IMR-90 (cell line): ENCODE measurements around the gene FAM163A. TPM values are rescaled to one million over a fixed set of nuclear protein-coding genes. Genes with fewer than 3 reads are reported as not detected.

Source experiments
- ATAC-seq: fragments of 200-7000 bp; cut with Tn5 transposase; 2 replicates; pipeline ENCODE4 v1.9.1; 2020; ENCODE audit warnings: low read depth, mild to moderate bottlenecking, moderate library complexity
- BruUV-seq: library from RNA; stranded (reverse); fragments of 400-500 nt; replicated peaks from 2 replicates; lab custom pipeline; 2021; lab: Mats Ljungman, UMichigan
- CTCF ChIA-PET: fragments of 300-600 bp; formaldehyde crosslinking; extraction: SDS; loops from one replicate; lab custom pipeline; 2021; ENCODE audit warnings: antibody characterized with exemption; lab: Yijun Ruan, JAX
- POLR2A ChIA-PET: fragments of 300-600 bp; sonication (Branson Sonifier 250); formaldehyde crosslinking; loops from one replicate; lab custom pipeline; 2022; ENCODE audit warnings: antibody characterized with exemption; ENCODE audit not compliant: unreplicated experiment; lab: Charles Lee
- DNase-seq: peaks from one replicate; pipeline ENCODE4 v3.0.0; 2013
- H2AFZ ChIP-seq: replicated peaks from 2 replicates; pipeline ENCODE3; 2013; ENCODE audit warnings: low read length, mild to moderate bottlenecking; ENCODE audit not compliant: poor library complexity
- H2AK5ac ChIP-seq: 2 replicates; pipeline ENCODE4 v1.6.1; 2013; ENCODE audit warnings: low read depth, low read length, inconsistent platforms
- H2AK9ac ChIP-seq: replicated peaks from 2 replicates; pipeline ENCODE3; 2013; ENCODE audit warnings: mild to moderate bottlenecking, low read depth, low read length, moderate library complexity; ENCODE audit not compliant: poor library complexity
- H2BK120ac ChIP-seq: 2 replicates; pipeline ENCODE4 v1.6.1; 2013; ENCODE audit warnings: low read depth, low read length, inconsistent platforms
- H2BK15ac ChIP-seq: 3 replicates; pipeline ENCODE4 v1.6.1; 2013; ENCODE audit warnings: low read depth, low read length, inconsistent platforms
- H2BK20ac ChIP-seq: 2 replicates; pipeline ENCODE4 v1.6.1; 2013; ENCODE audit warnings: low read depth, mild to moderate bottlenecking, inconsistent platforms, low read length, moderate library complexity
- H2BK5ac ChIP-seq: 2 replicates; pipeline ENCODE4 v1.6.1; 2013; ENCODE audit warnings: mild to moderate bottlenecking, low read depth, low read length, inconsistent platforms; ENCODE audit not compliant: poor library complexity, severe bottlenecking
- H3K14ac ChIP-seq: replicated peaks from 2 replicates; pipeline ENCODE4 v1.6.1; 2013; ENCODE audit warnings: low read depth, low read length, inconsistent platforms
- H3K18ac ChIP-seq: 2 replicates; pipeline ENCODE4 v1.6.1; 2013; ENCODE audit warnings: low read depth, low read length, control low read depth
- H3K23ac ChIP-seq: 2 replicates; pipeline ENCODE4 v1.6.1; 2013; ENCODE audit warnings: low read depth, low read length, inconsistent platforms
- H3K27ac ChIP-seq: 2 replicates; pipeline ENCODE4 v1.5.1; 2013; ENCODE audit warnings: mild to moderate bottlenecking, control low read depth, low read length; ENCODE audit not compliant: insufficient read depth
- H3K27me3 ChIP-seq: 2 replicates; pipeline ENCODE4 v1.6.1; 2013; ENCODE audit warnings: low read length; ENCODE audit not compliant: control insufficient read depth, insufficient read depth
- H3K36me3 ChIP-seq: 2 replicates; pipeline ENCODE4 v1.6.1; 2013; ENCODE audit warnings: low read length, mixed read lengths; ENCODE audit not compliant: control insufficient read depth, insufficient read depth
- H3K4ac ChIP-seq: 2 replicates; pipeline ENCODE4 v1.6.1; 2013; ENCODE audit warnings: low read depth, low read length, inconsistent platforms
- H3K4me1 ChIP-seq: 2 replicates; pipeline ENCODE4 v1.6.1; 2013; ENCODE audit warnings: low read length, mixed read lengths; ENCODE audit not compliant: control insufficient read depth, insufficient read depth
- H3K4me2 ChIP-seq: 2 replicates; pipeline ENCODE4 v1.6.1; 2013; ENCODE audit warnings: low read depth, mild to moderate bottlenecking, control low read depth, low read length, moderate library complexity
- H3K4me3 ChIP-seq: 2 replicates; pipeline ENCODE4 v1.5.1; 2013; ENCODE audit warnings: low read depth, mild to moderate bottlenecking, control low read depth, low read length, moderate library complexity; ENCODE audit not compliant: insufficient read depth
- H3K56ac ChIP-seq: 2 replicates; pipeline ENCODE4 v1.6.1; 2013; ENCODE audit warnings: low read length, inconsistent platforms; ENCODE audit not compliant: insufficient read depth; ENCODE audit errors: extremely low read depth
- H3K79me1 ChIP-seq, 2 experiments: 2 replicates each; pipeline ENCODE4 v1.6.1; 2013; ENCODE audit warnings: low read length in 2 of 2, inconsistent platforms in 1 of 2, low read depth in 1 of 2
- H3K9ac ChIP-seq: 2 replicates; pipeline ENCODE4 v1.6.1; 2013; ENCODE audit warnings: low read depth, low read length, control low read depth
- H3K9me1 ChIP-seq: 2 replicates; pipeline ENCODE4 v1.6.1; 2013; ENCODE audit warnings: low read length, inconsistent platforms; ENCODE audit not compliant: insufficient read depth
- H3K9me3 ChIP-seq: 2 replicates; pipeline ENCODE4 v1.6.1; 2013; ENCODE audit warnings: low read length; ENCODE audit not compliant: control insufficient read depth, insufficient read depth
- H4K20me1 ChIP-seq: 2 replicates; pipeline ENCODE4 v1.6.1; 2013; ENCODE audit warnings: low read length, inconsistent platforms; ENCODE audit not compliant: insufficient read depth
- H4K5ac ChIP-seq: 2 replicates; pipeline ENCODE4 v1.6.1; 2013; ENCODE audit warnings: mild to moderate bottlenecking, low read depth, low read length, control low read depth
- H4K8ac ChIP-seq, 2 experiments: 2 replicates each; pipeline ENCODE4 v1.6.1; 2013; ENCODE audit warnings: low read depth in 2 of 2, low read length in 2 of 2, control low read depth in 1 of 2, inconsistent platforms in 1 of 2
- H4K91ac ChIP-seq: 2 replicates; pipeline ENCODE4 v1.6.1; 2013; ENCODE audit warnings: low read depth, low read length, inconsistent platforms; ENCODE audit not compliant: insufficient read depth
- BHLHE40 ChIP-seq: fragments of 150-350 bp; IDR thresholded peaks from 2 replicates; pipeline ENCODE4 v1.6.1; 2016; ENCODE audit warnings: mild to moderate bottlenecking, low read depth, low read length
- CEBPB ChIP-seq: IDR thresholded peaks from 2 replicates; pipeline ENCODE4 v1.6.1; 2012; ENCODE audit warnings: low read depth, low read length, improper control_type of control experiment
- CHD1 ChIP-seq: IDR thresholded peaks from 2 replicates; pipeline ENCODE4 v1.6.1; 2012; ENCODE audit warnings: low read depth, low read length, improper control_type of control experiment
- CTCF ChIP-seq: conservative IDR thresholded peaks from 2 replicates; pipeline ENCODE4 v1.5.1; 2012; ENCODE audit warnings: mild to moderate bottlenecking, low read depth, low read length, improper control_type of control experiment
- ELK1 ChIP-seq: fragments of 150-350 bp; IDR thresholded peaks from 2 replicates; pipeline ENCODE4 v1.6.1; 2016; ENCODE audit warnings: low read depth, mild to moderate bottlenecking, low read length, moderate library complexity, borderline replicate concordance
- FOS ChIP-seq: fragments of 150-350 bp; IDR thresholded peaks from 2 replicates; pipeline ENCODE4 v1.6.1; 2016; ENCODE audit warnings: low read depth, low read length
- MAFK ChIP-seq: IDR thresholded peaks from 2 replicates; pipeline ENCODE4 v1.6.1; 2012; ENCODE audit warnings: low read depth, low read length, improper control_type of control experiment
- MAZ ChIP-seq: IDR thresholded peaks from 2 replicates; pipeline ENCODE4 v1.6.1; 2012; ENCODE audit warnings: low read depth, mild to moderate bottlenecking, low read length, improper control_type of control experiment, moderate library complexity, borderline replicate concordance
- MXI1 ChIP-seq: IDR thresholded peaks from 2 replicates; pipeline ENCODE4 v1.6.1; 2012; ENCODE audit warnings: low read depth, mild to moderate bottlenecking, low read length, moderate library complexity, borderline replicate concordance
- NFE2L2 ChIP-seq: fragments of 150-350 bp; IDR thresholded peaks from 2 replicates; pipeline ENCODE4 v1.6.1; 2016; ENCODE audit warnings: low read depth, mild to moderate bottlenecking, low read length
- POLR2A ChIP-seq: IDR thresholded peaks from 2 replicates; pipeline ENCODE4 v1.6.1; 2012; ENCODE audit warnings: mild to moderate bottlenecking, low read depth, low read length
- RAD21 ChIP-seq: IDR thresholded peaks from 2 replicates; pipeline ENCODE4 v1.6.1; 2012; ENCODE audit warnings: low read length, improper control_type of control experiment
- RCOR1 ChIP-seq: IDR thresholded peaks from 2 replicates; pipeline ENCODE4 v1.6.1; 2012; ENCODE audit warnings: mild to moderate bottlenecking, low read length, improper control_type of control experiment; ENCODE audit not compliant: insufficient replicate concordance
- RFX5 ChIP-seq: IDR thresholded peaks from 2 replicates; pipeline ENCODE4 v1.8.0; 2012; ENCODE audit warnings: low read depth, mild to moderate bottlenecking, low read length, moderate library complexity
- SMC3 ChIP-seq: fragments of 150-350 bp; IDR thresholded peaks from 2 replicates; pipeline ENCODE4 v1.6.1; 2016; ENCODE audit warnings: low read depth, mild to moderate bottlenecking, antibody characterized with exemption, low read length, moderate library complexity
- USF2 ChIP-seq: fragments of 150-350 bp; IDR thresholded peaks from 2 replicates; pipeline ENCODE4 v1.6.1; 2017; ENCODE audit warnings: mild to moderate bottlenecking, antibody characterized with exemption, low read length, low read depth
- WGBS, 2 experiments: methylation state at CpG; one replicate each; pipeline versions ENCODE4 v1.1.5 to v1.1.7; 2013; ENCODE audit warnings: missing lambda C conversion rate in 2 of 2; ENCODE audit not compliant: insufficient read length in 1 of 2; ENCODE audit errors: extremely low coverage in 2 of 2; 5-methylcytosine and 5-hydroxymethylcytosine counted together
- dilution Hi-C: fragments of 300-500 bp; cut with HindIII; formaldehyde crosslinking; loops from one replicate; pipeline ENCODE4 v1.14.3; 2018; ENCODE audit warnings: low sequenced_read_pairs; ENCODE audit not compliant: unreplicated experiment
- in situ Hi-C: fragments of 300-500 bp; cut with MboI; formaldehyde crosslinking; loops from 3 replicates; pipeline ENCODE4 v1.14.3; 2019; ENCODE audit warnings: low sequenced_read_pairs, inconsistent platforms, mixed read lengths
- intact Hi-C: fragments of 100-400 bp; cut with micrococcal nuclease; formaldehyde crosslinking; loops from 2 replicates; pipeline ENCODE4 v1.10.0; 2022
- polyA plus RNA-seq, 3 experiments: library from polyadenylated mRNA; depleted of rRNA; stranded (reverse); fragments of >200 nt; gene quantifications; 2 replicates each; pipeline ENCODE4 v1.2.3, GENCODE V29; 2012; ENCODE audit warnings: low replicate concordance in 1 of 3
- total RNA-seq: library from RNA; depleted of rRNA; stranded (reverse); fragments of >200 nt; gene quantifications from 2 replicates; pipeline ENCODE4 v1.2.3, GENCODE V29; 2012

The FAM163A gene
- total and polyA plus RNA-seq, 2 of the 4 experiments (the other 2 are of a cell fraction), result not detected

GRCh38 chr1:179803104-179803503 lies 60.0 kb downstream of the FAM163A start:
- H3K9ac ChIP-seq, result no peak overlapping the region
- no peak overlapping the region for H3K14ac ChIP-seq
- H2BK5ac ChIP-seq, result no peak overlapping the region
- no peak overlapping the region for H4K8ac ChIP-seq
- no peak overlapping the region for H3K23ac ChIP-seq
- peaks cover 7% of the 10 kb centered on the region for H3K4me1 ChIP-seq
- H3K4me3 ChIP-seq, result no peak overlapping the region
- peaks cover 52% of the 10 kb centered on the region for H3K27me3 ChIP-seq
- CTCF ChIA-PET, result no interaction called here
- no peak overlapping the region for H3K4me2 ChIP-seq
- no peak overlapping the region for H2BK20ac ChIP-seq
- H3K4ac ChIP-seq, result no peak overlapping the region
- no peak overlapping the region for H3K18ac ChIP-seq
- no peaks in the 10 kb centered on the region for H3K9me3 ChIP-seq
- no peak overlapping the region for H2BK15ac ChIP-seq
- H3K27ac ChIP-seq, result no peak overlapping the region
- TF ChIP-seq USF2, result no peak
- no peak for TF ChIP-seq ELK1
- TF ChIP-seq RAD21, result no peak
- no peak for TF ChIP-seq CHD1
- no peak for TF ChIP-seq SMC3
- TF ChIP-seq MXI1, result no peak
- no peak for TF ChIP-seq CTCF
- TF ChIP-seq MAZ, result no peak
- TF ChIP-seq NFE2L2, result no peak
- no peak for TF ChIP-seq RCOR1
- no peak for TF ChIP-seq CEBPB
- TF ChIP-seq FOS, result no peak
- no peak for TF ChIP-seq BHLHE40
- TF ChIP-seq POLR2A, result no peak
- TF ChIP-seq MAFK, result no peak
- TF ChIP-seq RFX5, result no peak
- H3K56ac ChIP-seq, result no peak overlapping the region
- H3K79me1 ChIP-seq, result no peaks in the 10 kb centered on the region
- H2AK5ac ChIP-seq, result no peak overlapping the region
- in situ Hi-C loops (loop anchor here (25.0 kb wide), 1 partner anchor 566 kb away; the partner anchor contains the start of gene ABL2), intact Hi-C loops (no loop called here), dilution Hi-C loops (no loop called here)
- H4K5ac ChIP-seq, result no peak overlapping the region
- 90% methylated on average over 2 of the region's 6 CpGs; no CpG with 5 or more reads in 1 of the 2 experiments for WGBS, 2 experiments
- no peak overlapping the region for H2BK120ac ChIP-seq
- no peak overlapping the region for H4K91ac ChIP-seq
- POLR2A ChIA-PET, result no interaction called here
- H4K20me1 ChIP-seq, result no peaks in the 10 kb centered on the region
- no peak for ATAC-seq
- no TSS peak for BruUV-seq
- H3K36me3 ChIP-seq, result no peaks in the 10 kb centered on the region
- no peak for DNase-seq
- H2AK9ac ChIP-seq, result no peak overlapping the region
- H2AFZ ChIP-seq, result no peak overlapping the region
- no peaks in the 10 kb centered on the region for H3K9me1 ChIP-seq
